Measurements from ENCODE around the gene RIC1. TPM values are rescaled to one million over a fixed set of nuclear protein-coding genes. Genes with fewer than 3 reads are reported as not detected.
A peak's percentile ranks its signal among the peaks of the same experiment; 100 is the strongest.

Gene RIC1
- polyA plus RNA-seq, 1 of the 3 experiments (the other 2 are of a cell fraction) = 21.9 TPM

DNA sequence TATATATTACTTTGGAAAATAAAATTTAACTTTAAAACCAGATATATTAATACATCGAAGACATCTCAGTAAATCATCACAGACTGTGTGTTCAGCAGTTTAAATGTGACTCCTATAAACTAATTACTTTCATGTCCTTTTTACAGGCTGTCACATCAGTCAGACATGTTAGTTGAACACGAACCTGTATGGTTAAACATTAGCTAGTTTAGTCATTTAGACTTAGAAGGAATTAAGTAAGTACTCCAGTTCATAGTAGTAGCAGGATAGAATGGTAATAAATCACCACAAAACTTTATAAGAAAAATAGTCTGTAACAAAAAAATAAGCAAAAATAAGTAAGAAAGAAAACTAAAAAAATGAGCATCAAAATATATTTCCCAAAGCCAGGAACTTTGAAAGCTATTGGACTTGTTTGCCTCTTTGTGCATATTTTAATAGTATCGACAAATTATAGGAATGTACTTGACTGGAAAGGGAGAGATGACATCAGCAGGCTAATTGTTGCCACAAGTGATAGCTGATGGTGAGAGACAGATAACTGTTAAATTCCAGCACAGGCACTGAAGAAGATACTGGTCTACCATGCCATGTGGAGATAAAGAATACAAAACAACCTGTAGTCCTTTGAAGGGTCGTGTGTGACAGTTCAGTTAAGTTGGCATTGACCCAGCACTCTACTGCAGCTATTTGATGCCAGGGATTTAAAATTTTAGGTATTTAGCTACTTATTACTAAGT lies 83.9 kb downstream of the RIC1 start:
- Histone ChIP-seq H3K9me3 (peaks cover 25% of the 10 kb centered on the region), H3K36me3 (replicated peaks in 1 of 2; ENCODE audit: control insufficient read depth in 1 of 2, insufficient read depth in 2 of 2, low read length in 1 of 2) (peaks cover 28 to 85% of the 10 kb centered on the region in 2 experiments), H3K4me1 (ENCODE audit: control insufficient read depth in 1 of 2, insufficient read depth in 2 of 2, low read depth in 1 of 2, low read length in 1 of 2) (no peaks in the 10 kb centered on the region), H3K4me3 (ENCODE audit: low read depth in 2 of 2, low read length in 1 of 2) (no peak overlapping the region), H4K20me1 (ENCODE audit: insufficient read depth) (0 out of 2 replicates have a peak, but pooled peaks cover 4% of the 10 kb centered on the region), H2AFZ (ENCODE audit: low read depth) (no peak overlapping the region), H3K79me2 (ENCODE audit: insufficient read depth) (peaks cover 48% of the 10 kb centered on the region), H3K27ac (ENCODE audit: low read depth in 2 of 2, low read length in 1 of 2) (no peak overlapping the region), H3K27me3 (ENCODE audit: insufficient read depth) (no peaks in the 10 kb centered on the region), H3K9ac (no peak overlapping the region), H3K4me2 (no peak overlapping the region), H3K9me2 (no peaks in the 10 kb centered on the region), H3F3A (replicated peaks; ENCODE audit: insufficient read depth) (peaks cover 28% of the 10 kb centered on the region)
- ChIA-PET CTCF (interaction anchor here (0.6 kb wide), 1 partner anchor 104 kb away, joined by 3 read pairs; no protein-coding TSS in a partner anchor), POLR2A (no interaction called here)
- TF ChIP-seq TAF1 (IDR thresholded peaks at IDR 0.05; ENCODE audit: borderline replicate concordance, low read depth, low read length) (no peak), PBX3 (IDR thresholded peaks at IDR 0.05) (no peak), EP300 (IDR thresholded peaks at IDR 0.05; ENCODE audit: borderline replicate concordance in 1 of 2, low read depth in 1 of 2, low read length in 1 of 2) (no peak)
- TF ChIP-seq, protein P1, sequence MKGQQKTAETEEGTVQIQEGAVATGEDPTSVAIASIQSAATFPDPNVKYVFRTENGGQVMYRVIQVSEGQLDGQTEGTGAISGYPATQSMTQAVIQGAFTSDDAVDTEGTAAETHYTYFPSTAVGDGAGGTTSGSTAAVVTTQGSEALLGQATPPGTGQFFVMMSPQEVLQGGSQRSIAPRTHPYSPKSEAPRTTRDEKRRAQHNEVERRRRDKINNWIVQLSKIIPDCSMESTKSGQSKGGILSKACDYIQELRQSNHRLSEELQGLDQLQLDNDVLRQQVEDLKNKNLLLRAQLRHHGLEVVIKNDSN (IDR thresholded peaks at IDR 0.05; ENCODE audit: borderline replicate concordance, low read depth) = no peak
- WGBS (ENCODE audit: low lambda C conversion rate) = 73% methylated on average over 4 of the region's 4 CpGs
- DNase-seq = no peak

- WGBS (ENCODE audit: low lambda C conversion rate) = 69% methylated on average over 4 of the region's 4 CpGs
- H3K9me3 ChIP-seq = peaks cover 7% of the 10 kb centered on the region; the same call in 1 of the 2 replicates
- ChIA-PET CTCF (no interaction called here), POLR2A (no interaction called here)
- no peak overlapping the region for H3K4me3 ChIP-seq (ENCODE audit: low read depth in 2 of 2, low read length in 1 of 2)
- no peaks in the 10 kb centered on the region for H3K27me3 ChIP-seq (ENCODE audit: insufficient read depth)
- H2AFZ ChIP-seq (ENCODE audit: low read depth) = no peak overlapping the region
- H4K20me1 ChIP-seq (ENCODE audit: insufficient read depth) = peaks cover 10% of the 10 kb centered on the region
- no peak overlapping the region for H3K4me2 ChIP-seq
- H3F3A ChIP-seq (replicated peaks; ENCODE audit: insufficient read depth) = peaks cover 43% of the 10 kb centered on the region
- no peaks in the 10 kb centered on the region for H3K9me2 ChIP-seq
- H3K36me3 ChIP-seq (replicated peaks in 1 of 2; ENCODE audit: control insufficient read depth in 1 of 2, insufficient read depth in 2 of 2, low read length in 1 of 2) = peaks cover 23 to 66% of the 10 kb centered on the region in 2 experiments
- H3K4me1 ChIP-seq (ENCODE audit: control insufficient read depth in 1 of 2, insufficient read depth in 2 of 2, low read depth in 1 of 2, low read length in 1 of 2) = peaks cover 3 to 8% of the 10 kb centered on the region in 2 experiments; a peak in 3 of 4 replicates
- peak overlapping the region; percentile 24 to 34; a peak in 2 of 4 replicates for H3K27ac ChIP-seq (ENCODE audit: low read depth in 2 of 2, low read length in 1 of 2)
- no peak for DNase-seq
- H3K79me2 ChIP-seq (ENCODE audit: insufficient read depth) = peaks cover 32% of the 10 kb centered on the region; the same call in 1 of the 2 replicates
- H3K9ac ChIP-seq = no peak overlapping the region
- TF ChIP-seq TEAD4 (IDR thresholded peaks at IDR 0.05; ENCODE audit: borderline replicate concordance, insufficient read depth) (no peak), FOSL2 (IDR thresholded peaks at IDR 0.05; ENCODE audit: borderline replicate concordance, low read depth) (no peak), EP300 (IDR thresholded peaks at IDR 0.05; ENCODE audit: borderline replicate concordance in 1 of 2, low read depth in 1 of 2, low read length in 1 of 2) (no peak), NRF1 (IDR thresholded peaks at IDR 0.05; ENCODE audit: low read depth, low read length) (no peak), TCF12 (IDR thresholded peaks at IDR 0.05) (no peak), RAD21 (IDR thresholded peaks at IDR 0.05; ENCODE audit: low read length) (peak; percentile 45), RXRA (IDR thresholded peaks at IDR 0.05; ENCODE audit: borderline replicate concordance, low read depth) (no peak), RCOR1 (IDR thresholded peaks at IDR 0.05; ENCODE audit: low read length) (no peak), SIN3A (IDR thresholded peaks at IDR 0.05; ENCODE audit: borderline replicate concordance, low read depth, low read length) (no peak), MAX (IDR thresholded peaks at IDR 0.05; ENCODE audit: low read depth) (no peak), IRF3 (IDR thresholded peaks at IDR 0.05; ENCODE audit: low read depth, low read length) (no peak), GABPA (IDR thresholded peaks at IDR 0.05; ENCODE audit: low read depth) (no peak), SMC3 (IDR thresholded peaks at IDR 0.05; ENCODE audit: low read depth, low read length) (peak; percentile 16; the same call in 1 of the 2 replicates), CHD2 (IDR thresholded peaks at IDR 0.05; ENCODE audit: low read length, partially characterized antibody) (no peak), TAF1 (IDR thresholded peaks at IDR 0.05; ENCODE audit: borderline replicate concordance, low read depth, low read length) (no peak)
- TF ChIP-seq, protein P1 (IDR thresholded peaks at IDR 0.05; ENCODE audit: borderline replicate concordance, low read depth) = no peak
- TF ChIP-seq, protein P2, sequence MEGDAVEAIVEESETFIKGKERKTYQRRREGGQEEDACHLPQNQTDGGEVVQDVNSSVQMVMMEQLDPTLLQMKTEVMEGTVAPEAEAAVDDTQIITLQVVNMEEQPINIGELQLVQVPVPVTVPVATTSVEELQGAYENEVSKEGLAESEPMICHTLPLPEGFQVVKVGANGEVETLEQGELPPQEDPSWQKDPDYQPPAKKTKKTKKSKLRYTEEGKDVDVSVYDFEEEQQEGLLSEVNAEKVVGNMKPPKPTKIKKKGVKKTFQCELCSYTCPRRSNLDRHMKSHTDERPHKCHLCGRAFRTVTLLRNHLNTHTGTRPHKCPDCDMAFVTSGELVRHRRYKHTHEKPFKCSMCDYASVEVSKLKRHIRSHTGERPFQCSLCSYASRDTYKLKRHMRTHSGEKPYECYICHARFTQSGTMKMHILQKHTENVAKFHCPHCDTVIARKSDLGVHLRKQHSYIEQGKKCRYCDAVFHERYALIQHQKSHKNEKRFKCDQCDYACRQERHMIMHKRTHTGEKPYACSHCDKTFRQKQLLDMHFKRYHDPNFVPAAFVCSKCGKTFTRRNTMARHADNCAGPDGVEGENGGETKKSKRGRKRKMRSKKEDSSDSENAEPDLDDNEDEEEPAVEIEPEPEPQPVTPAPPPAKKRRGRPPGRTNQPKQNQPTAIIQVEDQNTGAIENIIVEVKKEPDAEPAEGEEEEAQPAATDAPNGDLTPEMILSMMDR (IDR thresholded peaks at IDR 0.05) = peak; percentile 49
Observed at GRCh38 chr9:5714501-5715401, 85.8 kb downstream of the RIC1 start.

Measured in SK-N-SH (cell line).